H9 (cell line): Measurements from ENCODE around the gene INTS3. TPM values are rescaled to one million over a fixed set of nuclear protein-coding genes. Genes with fewer than 3 reads are reported as not detected.

Experiments used
- DNase-seq: peaks from one replicate; pipeline ENCODE4 v3.0.0-alpha.2; 2017
- H2AFZ ChIP-seq: one replicate; pipeline ENCODE4 v1.6.1; 2013; ENCODE audit warnings: mild to moderate bottlenecking, low read length, control low read depth, moderate library complexity
- H2AK5ac ChIP-seq: 2 replicates; pipeline ENCODE4 v1.6.1; 2013; ENCODE audit warnings: low read length, control low read depth, mixed read lengths; ENCODE audit not compliant: insufficient read length
- H2BK120ac ChIP-seq: one replicate; pipeline ENCODE4 v1.6.1; 2013; ENCODE audit warnings: low read depth, mild to moderate bottlenecking, low read length, control low read depth, inconsistent platforms; ENCODE audit not compliant: poor library complexity, severe bottlenecking
- H2BK12ac ChIP-seq: 2 replicates; pipeline ENCODE4 v1.6.1; 2013; ENCODE audit warnings: low read length, control low read depth, mixed read lengths, low read depth; ENCODE audit not compliant: insufficient read length
- H2BK15ac ChIP-seq: 2 replicates; pipeline ENCODE4 v1.6.1; 2013; ENCODE audit warnings: low read depth, low read length, control low read depth
- H2BK20ac ChIP-seq: one replicate; pipeline ENCODE4 v1.6.1; 2013; ENCODE audit warnings: low read depth, mild to moderate bottlenecking, low read length, control low read depth, inconsistent platforms; ENCODE audit not compliant: poor library complexity, severe bottlenecking
- H2BK5ac ChIP-seq: 2 replicates; pipeline ENCODE4 v1.6.1; 2013; ENCODE audit warnings: low read length, control low read depth, mixed read lengths; ENCODE audit not compliant: insufficient read length
- H3K14ac ChIP-seq: 2 replicates; pipeline ENCODE4 v1.6.1; 2013; ENCODE audit warnings: low read length, control low read depth; ENCODE audit not compliant: insufficient read depth
- H3K18ac ChIP-seq: 2 replicates; pipeline ENCODE4 v1.6.1; 2013; ENCODE audit warnings: low read depth, mild to moderate bottlenecking, mixed read lengths, low read length, control low read depth; ENCODE audit not compliant: insufficient read length
- H3K23ac ChIP-seq: 2 replicates; pipeline ENCODE4 v1.6.1; 2013; ENCODE audit warnings: low read length, control low read depth, mixed read lengths, low read depth; ENCODE audit not compliant: insufficient read length
- H3K23me2 ChIP-seq: 2 replicates; pipeline ENCODE4 v1.6.1; 2013; ENCODE audit warnings: low read depth, mild to moderate bottlenecking, mixed read lengths, low read length, control low read depth; ENCODE audit not compliant: insufficient read length, poor library complexity, severe bottlenecking
- H3K27ac ChIP-seq: 2 replicates; pipeline ENCODE4 v1.5.1; 2013; ENCODE audit warnings: low read length, control low read depth, mixed read lengths, low read depth; ENCODE audit not compliant: insufficient read length
- H3K27me3 ChIP-seq: 2 replicates; pipeline ENCODE4 v1.6.1; 2013; ENCODE audit warnings: low read length, control low read depth, inconsistent platforms; ENCODE audit not compliant: insufficient read depth
- H3K4ac ChIP-seq: 2 replicates; pipeline ENCODE4 v1.6.1; 2013; ENCODE audit warnings: low read depth, mild to moderate bottlenecking, control low read depth, inconsistent platforms, low read length, moderate library complexity
- H3K4me1 ChIP-seq: 2 replicates; pipeline ENCODE4 v1.6.1; 2013; ENCODE audit warnings: low read length, control low read depth, inconsistent platforms; ENCODE audit not compliant: insufficient read depth
- H3K4me2 ChIP-seq: 2 replicates; pipeline ENCODE4 v1.6.1; 2013; ENCODE audit warnings: low read length, control low read depth, mixed read lengths; ENCODE audit not compliant: insufficient read length, insufficient read depth
- H3K56ac ChIP-seq: 2 replicates; pipeline ENCODE4 v1.6.1; 2013; ENCODE audit warnings: low read depth, mild to moderate bottlenecking, mixed read lengths, low read length, control low read depth; ENCODE audit not compliant: insufficient read length
- H3K79me1 ChIP-seq: 2 replicates; pipeline ENCODE4 v1.6.1; 2013; ENCODE audit warnings: low read depth, mild to moderate bottlenecking, moderate library complexity, low read length, control low read depth, inconsistent platforms; ENCODE audit not compliant: insufficient read depth, poor library complexity, severe bottlenecking
- H3K79me2 ChIP-seq: 2 replicates; pipeline ENCODE4 v1.6.1; 2013; ENCODE audit warnings: low read length, control low read depth, inconsistent platforms; ENCODE audit not compliant: insufficient read depth
- H3K9ac ChIP-seq: 2 replicates; pipeline ENCODE4 v1.6.1; 2013; ENCODE audit warnings: low read length, control low read depth, mixed read lengths; ENCODE audit not compliant: insufficient read length; ENCODE audit errors: extremely low read depth
- H3K9me3 ChIP-seq: one replicate; pipeline ENCODE4 v1.6.1; 2013; ENCODE audit warnings: low read depth, low read length, inconsistent platforms; ENCODE audit not compliant: control insufficient read depth
- H3T11ph ChIP-seq: one replicate; pipeline ENCODE4 v1.6.1; 2013; ENCODE audit warnings: mild to moderate bottlenecking, low read length, control low read depth, inconsistent platforms
- H4K20me1 ChIP-seq: one replicate; pipeline ENCODE4 v1.6.1; 2013; ENCODE audit not compliant: control insufficient read depth, insufficient read length, insufficient read depth
- H4K5ac ChIP-seq: 2 replicates; pipeline ENCODE4 v1.6.1; 2013; ENCODE audit warnings: low read depth, mild to moderate bottlenecking, mixed read lengths, low read length, control low read depth; ENCODE audit not compliant: insufficient read length
- H4K8ac ChIP-seq: replicated peaks from 2 replicates; pipeline ENCODE4 v1.6.1; 2013; ENCODE audit warnings: low read length, control low read depth, mixed read lengths, low read depth; ENCODE audit not compliant: insufficient read length
- H4K91ac ChIP-seq: 2 replicates; pipeline ENCODE4 v1.6.1; 2013; ENCODE audit warnings: low read depth, mild to moderate bottlenecking, moderate library complexity, mixed read lengths, low read length, control low read depth; ENCODE audit not compliant: insufficient read length
- H3K27ac Mint-ChIP-seq, 3 experiments: 2 replicates in 2 of 3; 3 replicates in 1 of 3; pipeline ENCODE4 v1.8.0; 2020 to 2021; ENCODE audit warnings: mixed read lengths in 3 of 3, mild to moderate bottlenecking in 1 of 3, moderate library complexity in 1 of 3
- H3K27me3 Mint-ChIP-seq: 2 replicates; pipeline ENCODE4 v1.8.0; 2021; ENCODE audit warnings: low read depth, mild to moderate bottlenecking, moderate library complexity, mixed read lengths
- H3K36me3 Mint-ChIP-seq, 3 experiments: 2 replicates in 2 of 3; 3 replicates in 1 of 3; pipeline ENCODE4 v1.8.0; 2020 to 2021; ENCODE audit warnings: low read depth in 3 of 3, mixed read lengths in 3 of 3; ENCODE audit not compliant: insufficient read depth in 1 of 3
- H3K4me1 Mint-ChIP-seq, 2 experiments: 2 replicates each; pipeline ENCODE4 v1.8.0; 2020; ENCODE audit warnings: mixed read lengths in 2 of 2
- H3K4me3 Mint-ChIP-seq, 2 experiments: 2 replicates in 1 of 2; 3 replicates in 1 of 2; pipeline ENCODE4 v1.8.0; 2020 to 2021; ENCODE audit warnings: mild to moderate bottlenecking in 2 of 2, mixed read lengths in 2 of 2, moderate library complexity in 1 of 2
- H3K9me3 Mint-ChIP-seq, 2 experiments: 2 replicates in 1 of 2; 3 replicates in 1 of 2; pipeline ENCODE4 v1.8.0; 2020; ENCODE audit warnings: mild to moderate bottlenecking in 2 of 2, mixed read lengths in 2 of 2, moderate library complexity in 1 of 2
- WGBS: extraction: QIAGEN DNeasy Blood & Tissue Kit; methylation state at CpG from one replicate; pipeline ENCODE4 v1.1.7; 2013; ENCODE audit warnings: missing lambda C conversion rate, low lambda C conversion rate, mixed read lengths; ENCODE audit not compliant: insufficient read length; ENCODE audit errors: extremely low coverage; 5-methylcytosine and 5-hydroxymethylcytosine counted together
- total RNA-seq: library from RNA; stranded (reverse); gene quantifications from 2 replicates; pipeline ENCODE4 v1.2.1, GENCODE V29; 2021
- TF ChIP-seq, protein P1 (sequence below): fragments of 200-600 bp; sonication (generic); conservative IDR thresholded peaks from 3 replicates; pipeline ENCODE4 v1.8.0; 2021; ENCODE audit warnings: antibody characterized with exemption, mild to moderate bottlenecking

INTS3 gene
- total RNA-seq, 1 experiment from 2014 or later, result 67.1 TPM

DNA sequence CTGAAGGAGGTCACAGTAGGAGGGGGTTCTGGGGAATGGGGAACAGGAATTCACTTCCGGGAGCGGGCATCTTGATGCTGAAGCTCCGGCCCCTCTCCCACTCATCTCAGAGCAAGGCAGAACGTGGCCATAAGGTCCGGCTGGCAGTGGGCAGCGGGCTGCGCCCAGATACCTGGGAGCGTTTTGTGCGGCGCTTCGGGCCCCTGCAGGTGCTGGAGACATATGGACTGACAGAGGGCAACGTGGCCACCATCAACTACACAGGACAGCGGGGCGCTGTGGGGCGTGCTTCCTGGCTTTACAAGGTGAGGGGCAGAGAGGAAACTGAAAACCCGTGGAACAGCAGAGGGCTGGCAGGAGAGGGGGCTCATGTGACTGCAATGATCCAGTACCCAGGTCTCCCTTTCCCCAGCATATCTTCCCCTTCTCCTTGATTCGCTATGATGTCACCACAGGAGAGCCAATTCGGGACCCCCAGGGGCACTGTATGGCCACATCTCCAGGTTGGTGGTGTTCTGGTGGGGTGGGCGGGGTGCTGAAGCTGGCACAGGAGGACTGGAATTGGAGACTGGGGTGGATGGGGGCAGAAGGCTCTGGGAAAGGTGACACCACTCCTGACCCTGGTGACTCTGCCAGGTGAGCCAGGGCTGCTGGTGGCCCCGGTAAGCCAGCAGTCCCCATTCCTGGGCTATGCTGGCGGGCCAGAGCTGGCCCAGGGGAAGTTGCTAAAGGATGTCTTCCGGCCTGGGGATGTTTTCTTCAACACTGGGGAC lies 50.4 kb downstream of the INTS3 start:
- no peak overlapping the region for H2BK5ac ChIP-seq
- no peak overlapping the region for H3K9ac ChIP-seq
- H3K79me2 ChIP-seq, result no peaks in the 10 kb centered on the region
- H3K27ac ChIP-seq, result no peak overlapping the region
- H3K23me2 ChIP-seq, result peaks cover 10% of the 10 kb centered on the region
- no peak overlapping the region for H3T11ph ChIP-seq
- no peak overlapping the region for H2AK5ac ChIP-seq
- H2BK12ac ChIP-seq, result no peak overlapping the region
- no peak overlapping the region for H3K4ac ChIP-seq
- no peak overlapping the region for H4K5ac ChIP-seq
- no CpG with 5 or more reads among the region's 22 CpGs for WGBS
- no peak overlapping the region for H4K8ac ChIP-seq
- H2AFZ ChIP-seq, result no peak overlapping the region
- peak overlapping the region in 2 of 3 experiments; percentile 62 to 74; a peak in 1 of 7 replicates for H3K27ac Mint-ChIP-seq
- H3K9me3 ChIP-seq, result no peaks in the 10 kb centered on the region
- no peak overlapping the region for H4K91ac ChIP-seq
- H3K4me1 ChIP-seq, result peaks cover 3% of the 10 kb centered on the region; the same call in 1 of the 2 replicates
- no peaks in the 10 kb centered on the region for H3K27me3 Mint-ChIP-seq
- TF ChIP-seq, protein P1, sequence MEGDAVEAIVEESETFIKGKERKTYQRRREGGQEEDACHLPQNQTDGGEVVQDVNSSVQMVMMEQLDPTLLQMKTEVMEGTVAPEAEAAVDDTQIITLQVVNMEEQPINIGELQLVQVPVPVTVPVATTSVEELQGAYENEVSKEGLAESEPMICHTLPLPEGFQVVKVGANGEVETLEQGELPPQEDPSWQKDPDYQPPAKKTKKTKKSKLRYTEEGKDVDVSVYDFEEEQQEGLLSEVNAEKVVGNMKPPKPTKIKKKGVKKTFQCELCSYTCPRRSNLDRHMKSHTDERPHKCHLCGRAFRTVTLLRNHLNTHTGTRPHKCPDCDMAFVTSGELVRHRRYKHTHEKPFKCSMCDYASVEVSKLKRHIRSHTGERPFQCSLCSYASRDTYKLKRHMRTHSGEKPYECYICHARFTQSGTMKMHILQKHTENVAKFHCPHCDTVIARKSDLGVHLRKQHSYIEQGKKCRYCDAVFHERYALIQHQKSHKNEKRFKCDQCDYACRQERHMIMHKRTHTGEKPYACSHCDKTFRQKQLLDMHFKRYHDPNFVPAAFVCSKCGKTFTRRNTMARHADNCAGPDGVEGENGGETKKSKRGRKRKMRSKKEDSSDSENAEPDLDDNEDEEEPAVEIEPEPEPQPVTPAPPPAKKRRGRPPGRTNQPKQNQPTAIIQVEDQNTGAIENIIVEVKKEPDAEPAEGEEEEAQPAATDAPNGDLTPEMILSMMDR, result no peak
- no peaks in the 10 kb centered on the region for H3K27me3 ChIP-seq
- no peak overlapping the region for H3K56ac ChIP-seq
- no peak overlapping the region for H3K18ac ChIP-seq
- H3K36me3 Mint-ChIP-seq, result peaks cover 8 to 37% (median 29%) of the 10 kb centered on the region in 3 experiments; a peak in 6 of 7 replicates
- H2BK15ac ChIP-seq, result no peak overlapping the region
- H3K4me3 Mint-ChIP-seq, result peak overlapping the region in 1 of 2 experiments; percentile 8; a peak in 1 of 5 replicates
- no peak overlapping the region for H2BK20ac ChIP-seq
- H3K4me2 ChIP-seq, result no peak overlapping the region
- no peaks in the 10 kb centered on the region for H3K79me1 ChIP-seq
- no peak overlapping the region for H2BK120ac ChIP-seq
- H4K20me1 ChIP-seq, result no peaks in the 10 kb centered on the region
- H3K4me1 Mint-ChIP-seq, result peaks cover 35 to 37% of the 10 kb centered on the region in 2 experiments
- no peak overlapping the region for H3K23ac ChIP-seq
- DNase-seq, result peak; percentile 29
- no peaks in the 10 kb centered on the region for H3K9me3 Mint-ChIP-seq
- H3K14ac ChIP-seq, result no peak overlapping the region
